ENCODE results near the gene ZNF205.

The ZNF205 gene

DNA sequence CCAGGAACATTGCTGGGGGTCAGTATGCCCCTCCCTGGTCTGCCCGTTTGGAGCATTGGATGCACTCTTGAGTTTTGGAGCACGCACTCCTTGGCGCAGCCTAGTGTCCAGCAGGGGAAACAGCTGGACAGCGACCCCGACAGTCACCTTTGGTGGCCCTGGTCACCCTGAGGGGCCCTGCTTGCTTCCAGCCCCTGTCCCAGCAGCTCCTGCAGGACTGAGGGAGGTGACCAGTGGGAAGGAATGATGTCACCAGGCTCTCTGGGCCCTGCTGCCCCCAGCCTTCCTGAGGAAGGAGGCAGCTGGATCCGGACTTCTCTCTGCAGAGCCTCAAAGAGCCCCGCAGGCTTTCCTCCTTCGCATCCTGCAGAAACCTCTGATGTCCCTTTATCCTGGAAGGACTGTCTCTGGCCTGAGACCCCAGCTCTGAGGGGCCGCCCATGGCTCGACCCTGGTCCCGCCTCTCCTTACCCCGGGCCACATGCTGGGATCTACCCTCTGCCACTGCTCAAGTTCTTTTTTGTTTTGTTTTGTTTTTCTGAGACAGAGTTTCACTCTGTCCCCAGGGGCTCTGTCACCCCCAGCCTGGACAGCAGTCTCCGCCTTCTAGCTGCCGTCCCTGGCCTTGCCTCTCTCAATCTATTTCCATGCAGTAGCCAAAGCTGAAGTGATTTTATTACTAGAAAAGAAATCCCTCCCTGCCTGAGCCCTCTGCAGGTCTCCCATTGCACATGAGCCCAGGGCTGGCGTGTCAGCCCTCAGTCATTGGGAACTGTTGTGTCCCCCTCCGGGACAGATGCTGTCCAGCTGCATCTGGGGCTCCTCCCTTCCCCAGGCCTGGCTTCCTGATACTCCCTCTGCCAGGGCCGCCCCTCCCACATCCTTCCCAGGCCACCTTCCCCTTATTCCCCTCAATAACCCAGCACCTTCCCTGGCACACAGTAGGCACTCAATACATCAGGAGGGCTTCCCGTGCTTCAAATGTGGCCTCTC lies 24.8 kb upstream of the ZNF205 start:
- no peak overlapping the region for H3K4me2 ChIP-seq (ENCODE audit: low read length, poor library complexity, severe bottlenecking)
- H3K4me3 ChIP-seq (ENCODE audit: insufficient read depth in 1 of 2, low read depth in 1 of 2, low read length in 2 of 2): no peak overlapping the region
- no peak overlapping the region for H3K18ac ChIP-seq (ENCODE audit: low read depth in 1 of 2, low read length in 2 of 2)
- no peak overlapping the region for H2AK5ac ChIP-seq (ENCODE audit: low read length, severe bottlenecking)
- no peak overlapping the region for H2BK5ac ChIP-seq (ENCODE audit: low read depth, low read length, poor library complexity, severe bottlenecking)
- H4K91ac ChIP-seq (ENCODE audit: low read length): no peak overlapping the region
- no peak overlapping the region for H3K9ac ChIP-seq (ENCODE audit: low read length)
- H4K8ac ChIP-seq (ENCODE audit: low read length): no peak overlapping the region
- no peaks in the 10 kb centered on the region for H3K79me1 ChIP-seq (replicated peaks; ENCODE audit: low read length, poor library complexity, severe bottlenecking)
- H3K4me1 ChIP-seq (ENCODE audit: control insufficient read depth, insufficient read depth, low read depth, low read length): peaks cover 11% of the 10 kb centered on the region
- 74% methylated on average over 18 of the region's 18 CpGs for WGBS
- no peak overlapping the region for H3K23ac ChIP-seq (ENCODE audit: low read length in 2 of 2)
- no peak overlapping the region for H3K14ac ChIP-seq (ENCODE audit: low read length in 2 of 2)
- H3K4ac ChIP-seq (ENCODE audit: low read depth in 1 of 2, low read length in 2 of 2): no peak overlapping the region
- no peaks in the 10 kb centered on the region for H3K9me3 ChIP-seq (ENCODE audit: control insufficient read depth, low read length)
- H2BK12ac ChIP-seq (ENCODE audit: low read length in 2 of 2): no peak overlapping the region
- no peak for DNase-seq
- H3K36me3 ChIP-seq (ENCODE audit: control insufficient read depth in 1 of 2, insufficient read depth in 2 of 2, low read depth in 1 of 2, low read length in 2 of 2): no peaks in the 10 kb centered on the region
- no peak overlapping the region for H2BK120ac ChIP-seq (ENCODE audit: low read depth, low read length)
- no peak overlapping the region for H3K27ac ChIP-seq (ENCODE audit: low read length, poor library complexity, severe bottlenecking)
- H2AFZ ChIP-seq (ENCODE audit: low read depth, low read length): no peak overlapping the region
- H2BK15ac ChIP-seq (ENCODE audit: low read depth, poor library complexity, severe bottlenecking): no peak overlapping the region
- peaks cover 12 to 57% of the 10 kb centered on the region in 2 experiments for H3K27me3 ChIP-seq (ENCODE audit: control insufficient read depth in 1 of 2, insufficient read depth in 1 of 2, low read length in 2 of 2)

DNA sequence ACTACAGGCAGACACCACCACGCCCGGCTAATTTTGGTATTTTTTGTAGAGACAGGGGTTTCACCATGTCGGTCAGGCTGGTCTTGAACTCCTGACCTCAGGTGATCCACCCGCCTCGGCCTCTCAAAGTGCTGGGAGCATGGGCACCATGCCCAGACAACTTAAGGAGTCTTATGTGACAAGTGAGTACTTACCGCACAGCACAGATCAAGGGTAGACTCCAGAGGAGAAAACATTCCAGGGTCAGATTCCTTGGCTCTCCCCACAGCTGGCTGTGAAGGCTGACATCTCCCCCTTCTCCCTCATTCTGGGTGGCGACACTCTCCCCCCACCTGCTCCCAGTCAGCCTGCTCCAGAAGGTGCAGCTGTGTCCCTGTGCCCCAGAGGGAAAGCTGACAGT lies 23.9 kb upstream of the ZNF205 start:
- H2AFZ ChIP-seq (ENCODE audit: low read depth, low read length): no peak overlapping the region
- H3K9me3 ChIP-seq (ENCODE audit: control insufficient read depth, low read length): no peaks in the 10 kb centered on the region
- H2BK120ac ChIP-seq (ENCODE audit: low read depth, low read length): no peak overlapping the region
- H3K79me1 ChIP-seq (replicated peaks; ENCODE audit: low read length, poor library complexity, severe bottlenecking): no peaks in the 10 kb centered on the region
- peaks cover 17 to 54% of the 10 kb centered on the region in 2 experiments for H3K27me3 ChIP-seq (ENCODE audit: control insufficient read depth in 1 of 2, insufficient read depth in 1 of 2, low read length in 2 of 2)
- no peaks in the 10 kb centered on the region for H3K36me3 ChIP-seq (ENCODE audit: control insufficient read depth in 1 of 2, insufficient read depth in 2 of 2, low read depth in 1 of 2, low read length in 2 of 2)
- no peak overlapping the region for H4K91ac ChIP-seq (ENCODE audit: low read length)
- H2BK15ac ChIP-seq (ENCODE audit: low read depth, poor library complexity, severe bottlenecking): no peak overlapping the region
- H3K4me1 ChIP-seq (ENCODE audit: control insufficient read depth, insufficient read depth, low read depth, low read length): peaks cover 11% of the 10 kb centered on the region
- H2AK5ac ChIP-seq (ENCODE audit: low read length, severe bottlenecking): no peak overlapping the region
- no peak overlapping the region for H4K8ac ChIP-seq (ENCODE audit: low read length)
- H3K4ac ChIP-seq (ENCODE audit: low read depth in 1 of 2, low read length in 2 of 2): no peak overlapping the region
- H2BK12ac ChIP-seq (ENCODE audit: low read length in 2 of 2): no peak overlapping the region
- no peak overlapping the region for H3K14ac ChIP-seq (ENCODE audit: low read length in 2 of 2)
- H3K27ac ChIP-seq (ENCODE audit: low read length, poor library complexity, severe bottlenecking): no peak overlapping the region
- 94% methylated on average over 6 of the region's 7 CpGs for WGBS
- H3K23ac ChIP-seq (ENCODE audit: low read length in 2 of 2): no peak overlapping the region
- no peak for DNase-seq
- H3K9ac ChIP-seq (ENCODE audit: low read length): no peak overlapping the region
- no peak overlapping the region for H3K4me2 ChIP-seq (ENCODE audit: low read length, poor library complexity, severe bottlenecking)
- no peak overlapping the region for H3K18ac ChIP-seq (ENCODE audit: low read depth in 1 of 2, low read length in 2 of 2)
- H2BK5ac ChIP-seq (ENCODE audit: low read depth, low read length, poor library complexity, severe bottlenecking): no peak overlapping the region
- no peak overlapping the region for H3K4me3 ChIP-seq (ENCODE audit: insufficient read depth in 1 of 2, low read depth in 1 of 2, low read length in 2 of 2)

DNA sequence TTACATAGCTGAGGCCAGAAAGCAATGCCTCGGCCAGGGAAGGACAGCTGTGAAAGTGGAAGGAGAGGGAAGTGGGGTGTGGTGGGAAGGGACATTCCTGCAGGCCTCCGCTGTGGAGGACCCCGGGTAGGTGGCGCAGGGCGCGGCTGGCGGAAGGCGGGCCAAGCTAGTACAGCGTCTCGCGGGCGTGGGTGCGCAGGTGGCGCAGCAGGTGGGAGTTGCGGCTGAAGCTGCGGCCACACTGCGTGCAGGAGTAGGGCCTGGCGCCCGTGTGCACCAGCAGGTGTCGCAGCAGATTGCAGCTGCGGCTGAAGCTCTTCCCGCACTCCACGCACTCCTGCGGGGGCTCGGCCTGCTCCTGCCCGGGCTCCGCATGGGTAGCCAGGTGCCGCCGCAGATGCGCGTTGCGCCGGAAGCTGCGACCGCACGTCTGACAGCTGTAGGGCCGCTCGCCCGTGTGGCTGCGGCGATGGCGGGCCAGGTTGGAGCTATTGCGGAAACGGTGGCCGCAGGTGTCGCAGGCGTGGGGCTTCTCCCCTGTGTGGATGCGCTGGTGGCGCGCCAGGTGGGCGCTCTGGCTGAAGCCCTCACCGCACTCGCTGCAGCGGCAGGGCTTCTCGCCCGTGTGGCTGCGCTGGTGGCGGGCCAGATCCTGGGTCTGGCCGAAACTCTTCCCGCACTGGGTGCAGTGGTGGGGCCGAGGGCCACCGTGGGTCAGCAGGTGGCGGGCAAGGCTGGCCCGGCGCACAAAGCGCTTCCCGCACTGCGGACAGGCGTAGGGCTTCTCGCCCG lies 23.3 kb upstream of the ZNF205 start:
- H3K18ac ChIP-seq (ENCODE audit: low read depth in 1 of 2, low read length in 2 of 2): no peak overlapping the region
- no peak overlapping the region for H3K4ac ChIP-seq (ENCODE audit: low read depth in 1 of 2, low read length in 2 of 2)
- no peaks in the 10 kb centered on the region for H3K36me3 ChIP-seq (ENCODE audit: control insufficient read depth in 1 of 2, insufficient read depth in 2 of 2, low read depth in 1 of 2, low read length in 2 of 2)
- peaks cover 11% of the 10 kb centered on the region for H3K4me1 ChIP-seq (ENCODE audit: control insufficient read depth, insufficient read depth, low read depth, low read length)
- no peaks in the 10 kb centered on the region for H3K9me3 ChIP-seq (ENCODE audit: control insufficient read depth, low read length)
- no peak overlapping the region for H2BK12ac ChIP-seq (ENCODE audit: low read length in 2 of 2)
- H2AK5ac ChIP-seq (ENCODE audit: low read length, severe bottlenecking): no peak overlapping the region
- DNase-seq: no peak
- no peak overlapping the region for H3K14ac ChIP-seq (ENCODE audit: low read length in 2 of 2)
- H3K4me3 ChIP-seq (ENCODE audit: insufficient read depth in 1 of 2, low read depth in 1 of 2, low read length in 2 of 2): peak overlapping the region in 1 of 2 experiments; percentile 35
- H3K4me2 ChIP-seq (ENCODE audit: low read length, poor library complexity, severe bottlenecking): no peak overlapping the region
- no peak overlapping the region for H3K23ac ChIP-seq (ENCODE audit: low read length in 2 of 2)
- no peak overlapping the region for H2BK120ac ChIP-seq (ENCODE audit: low read depth, low read length)
- peaks cover 17 to 53% of the 10 kb centered on the region in 2 experiments for H3K27me3 ChIP-seq (ENCODE audit: control insufficient read depth in 1 of 2, insufficient read depth in 1 of 2, low read length in 2 of 2)
- no peak overlapping the region for H4K8ac ChIP-seq (ENCODE audit: low read length)
- no peak overlapping the region for H3K9ac ChIP-seq (ENCODE audit: low read length)
- WGBS: 97% methylated on average over 70 of the region's 71 CpGs
- peak overlapping the region; percentile 40 for H4K91ac ChIP-seq (ENCODE audit: low read length)
- H3K79me1 ChIP-seq (replicated peaks; ENCODE audit: low read length, poor library complexity, severe bottlenecking): no peaks in the 10 kb centered on the region
- H2AFZ ChIP-seq (ENCODE audit: low read depth, low read length): no peak overlapping the region
- no peak overlapping the region for H3K27ac ChIP-seq (ENCODE audit: low read length, poor library complexity, severe bottlenecking)
- no peak overlapping the region for H2BK15ac ChIP-seq (ENCODE audit: low read depth, poor library complexity, severe bottlenecking)
- no peak overlapping the region for H2BK5ac ChIP-seq (ENCODE audit: low read depth, low read length, poor library complexity, severe bottlenecking)
